Kidney (tissue), 14 donors: ENCODE measurements around the gene TGFBR3. TPM values are rescaled to one million over a fixed set of nuclear protein-coding genes. Genes with fewer than 3 reads are reported as not detected.

Source experiments
- DNase-seq, 5 donors: peaks; one replicate each; pipeline ENCODE4 v3.0.0-alpha.2; 2013 to 2020
- FAIRE-seq: peaks from 2 replicates; lab custom pipeline; 2012; peaks lifted over from hg19 to GRCh38; lab: Jason Lieb, UNC
- H3K27ac ChIP-seq, 2 donors: one replicate each; pipeline ENCODE4 v1.7.0; 2013; ENCODE audit warnings: low read depth in 2 of 2, low read length in 2 of 2, inconsistent platforms in 1 of 2
- H3K27me3 ChIP-seq: one replicate; pipeline ENCODE4 v1.7.1; 2013; ENCODE audit warnings: low read length, inconsistent platforms; ENCODE audit not compliant: control insufficient read depth, insufficient read depth
- H3K36me3 ChIP-seq, 3 donors: one replicate each; pipeline versions ENCODE4 v1.7.0 to v1.7.1; 2013; ENCODE audit warnings: low read length in 3 of 3, control low read depth in 1 of 3, inconsistent platforms in 1 of 3; ENCODE audit not compliant: insufficient read depth in 3 of 3, control insufficient read depth in 2 of 3
- H3K4me1 ChIP-seq, 3 donors: one replicate each; pipeline versions ENCODE4 v1.7.0 to v1.7.1; 2013; ENCODE audit warnings: low read length in 3 of 3, inconsistent platforms in 1 of 3, low read depth in 1 of 3; ENCODE audit not compliant: control insufficient read depth in 2 of 3, insufficient read depth in 2 of 3
- H3K4me3 ChIP-seq, 3 donors: one replicate each; pipeline versions ENCODE4 v1.7.0 to v1.8.1; 2013; ENCODE audit warnings: low read length in 3 of 3, control low read depth in 1 of 3, inconsistent platforms in 1 of 3
- H3K9ac ChIP-seq, 3 donors: one replicate each; pipeline versions ENCODE4 v1.7.0 to v1.7.1; 2013; ENCODE audit warnings: low read length in 3 of 3, control low read depth in 1 of 3, inconsistent platforms in 1 of 3
- H3K9me3 ChIP-seq, 3 donors: one replicate each; pipeline versions ENCODE4 v1.7.0 to v1.7.1; 2013; ENCODE audit warnings: low read length in 3 of 3, control low read depth in 1 of 3, inconsistent platforms in 1 of 3; ENCODE audit not compliant: control insufficient read depth in 2 of 3, insufficient read depth in 1 of 3
- intact Hi-C: fragments of 100-400 bp; cut with DNase I; formaldehyde crosslinking; loops from one replicate; pipeline ENCODE4 v1.11.1; 2022
- polyA plus RNA-seq: library from polyadenylated mRNA; stranded (reverse); fragments of 350-450 nt; fragmentation: Illumina TruSeq; extraction: RNeasy Lipid Tissue Mini Kit (QIAGEN cat#74804); gene quantifications from one replicate; pipeline ENCODE4 v1.2.3, GENCODE V29; 2014; ENCODE audit warnings: low read depth, low replicate concordance; ENCODE audit not compliant: insufficient read depth
- total RNA-seq: library from RNA; stranded (reverse); fragmentation: NEBNext Ultra II Directional; extraction: Animal tissue kit (Norgen Biotek cat#: 25700); gene quantifications from one replicate; pipeline ENCODE4 v1.2.1, GENCODE V29; 2021
- TF ChIP-seq, protein P1 (sequence below): IDR thresholded peaks from 3 replicates; pipeline ENCODE4 v1.5.1; 2012; ENCODE audit warnings: mild to moderate bottlenecking, moderate library complexity, borderline replicate concordance; ENCODE audit not compliant: insufficient read depth; ENCODE audit errors: extremely low read depth
- donor health status: control.
- donor health status: control.
- donor health status: control.
- donor health status: control.
- donor health status: control.
- donor health status: DM: yes; HTN: yes; CAD: no.
- donor health status: Normal renal cell carcinoma (clear cell type).

The TGFBR3 gene
- total and polyA plus RNA-seq, 2 donors from 2014 or later, result 15.8 to 57.9 TPM

DNA sequence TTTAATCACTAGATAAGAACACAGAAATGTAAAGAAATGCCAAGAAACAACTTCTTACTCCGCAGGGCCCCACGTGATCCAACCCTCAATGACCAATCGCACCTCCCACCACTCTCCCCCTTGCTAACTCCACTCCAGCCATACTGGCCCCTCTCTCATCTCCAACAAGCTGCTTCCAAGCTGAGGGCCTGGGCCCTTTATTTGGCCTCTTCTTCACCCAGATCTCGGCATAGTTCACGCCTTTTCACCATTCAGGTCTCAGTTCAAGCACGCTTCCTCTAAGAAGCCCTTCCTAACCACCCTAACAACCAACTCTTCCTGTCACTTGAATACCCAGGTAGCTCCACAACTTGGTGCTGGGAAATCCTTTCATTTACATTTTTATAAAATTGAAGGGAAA is 110.7 kb downstream of the TGFBR3 start:
- Histone ChIP-seq H3K27me3 (no peaks in the 10 kb centered on the region), H3K4me3 (no peak overlapping the region), H3K9me3 (no peaks in the 10 kb centered on the region), H3K9ac (no peak overlapping the region), H3K36me3 (peaks cover 0 to 2% (median 0%) of the 10 kb centered on the region in 3 donors), H3K4me1 (peaks cover 0 to 18% (median 7%) of the 10 kb centered on the region in 3 donors), H3K27ac (no peak overlapping the region)
- no peak for DNase-seq
- TF ChIP-seq, protein P1, sequence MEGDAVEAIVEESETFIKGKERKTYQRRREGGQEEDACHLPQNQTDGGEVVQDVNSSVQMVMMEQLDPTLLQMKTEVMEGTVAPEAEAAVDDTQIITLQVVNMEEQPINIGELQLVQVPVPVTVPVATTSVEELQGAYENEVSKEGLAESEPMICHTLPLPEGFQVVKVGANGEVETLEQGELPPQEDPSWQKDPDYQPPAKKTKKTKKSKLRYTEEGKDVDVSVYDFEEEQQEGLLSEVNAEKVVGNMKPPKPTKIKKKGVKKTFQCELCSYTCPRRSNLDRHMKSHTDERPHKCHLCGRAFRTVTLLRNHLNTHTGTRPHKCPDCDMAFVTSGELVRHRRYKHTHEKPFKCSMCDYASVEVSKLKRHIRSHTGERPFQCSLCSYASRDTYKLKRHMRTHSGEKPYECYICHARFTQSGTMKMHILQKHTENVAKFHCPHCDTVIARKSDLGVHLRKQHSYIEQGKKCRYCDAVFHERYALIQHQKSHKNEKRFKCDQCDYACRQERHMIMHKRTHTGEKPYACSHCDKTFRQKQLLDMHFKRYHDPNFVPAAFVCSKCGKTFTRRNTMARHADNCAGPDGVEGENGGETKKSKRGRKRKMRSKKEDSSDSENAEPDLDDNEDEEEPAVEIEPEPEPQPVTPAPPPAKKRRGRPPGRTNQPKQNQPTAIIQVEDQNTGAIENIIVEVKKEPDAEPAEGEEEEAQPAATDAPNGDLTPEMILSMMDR, result no peak
- FAIRE-seq, result no peak
- intact Hi-C loops, result no loop called here

DNA sequence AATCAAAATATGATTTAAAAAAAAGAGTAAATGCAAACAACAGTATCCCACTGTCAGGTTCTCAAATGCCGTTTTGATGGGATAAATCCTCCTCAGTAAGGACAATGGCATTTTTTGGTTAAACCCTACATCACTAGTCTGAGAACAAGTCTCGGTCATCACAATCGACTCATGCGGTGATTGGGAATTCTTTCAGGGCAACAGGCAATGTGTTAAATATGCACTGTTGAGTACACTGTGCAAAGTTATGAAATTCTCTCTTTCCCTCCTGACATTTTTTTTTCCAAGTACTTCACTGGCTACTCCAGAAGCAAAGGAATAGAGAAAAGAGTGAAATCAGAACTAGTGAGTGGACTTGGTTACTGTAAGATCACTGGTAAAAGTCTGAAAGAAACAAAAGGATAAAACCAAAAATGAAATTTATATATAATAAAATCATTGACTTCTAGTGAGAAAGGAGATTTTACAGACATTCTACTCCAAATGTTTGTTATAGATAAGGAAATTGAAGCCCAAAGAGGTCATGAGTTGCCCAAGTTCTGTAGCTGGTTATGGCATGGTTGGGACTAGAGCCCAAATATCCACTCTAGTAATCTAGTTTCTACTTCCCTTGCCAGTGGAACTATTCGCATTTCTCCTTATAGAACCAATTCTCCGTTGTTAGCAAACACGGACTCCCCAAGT is 111.3 kb downstream of the TGFBR3 start:
- FAIRE-seq (no peak), DNase-seq (no peak)
- no peak overlapping the region for H3K4me3 ChIP-seq
- H3K9ac ChIP-seq, result no peak overlapping the region
- H3K27ac ChIP-seq, result no peak overlapping the region
- intact Hi-C loops, result no loop called here
- H3K4me1 ChIP-seq, result peaks cover 0 to 16% (median 5%) of the 10 kb centered on the region in 3 donors
- no peaks in the 10 kb centered on the region for H3K27me3 ChIP-seq
- H3K9me3 ChIP-seq, result no peaks in the 10 kb centered on the region
- TF ChIP-seq, protein P1, result no peak
- H3K36me3 ChIP-seq, result peaks cover 0 to 2% (median 0%) of the 10 kb centered on the region in 3 donors

DNA sequence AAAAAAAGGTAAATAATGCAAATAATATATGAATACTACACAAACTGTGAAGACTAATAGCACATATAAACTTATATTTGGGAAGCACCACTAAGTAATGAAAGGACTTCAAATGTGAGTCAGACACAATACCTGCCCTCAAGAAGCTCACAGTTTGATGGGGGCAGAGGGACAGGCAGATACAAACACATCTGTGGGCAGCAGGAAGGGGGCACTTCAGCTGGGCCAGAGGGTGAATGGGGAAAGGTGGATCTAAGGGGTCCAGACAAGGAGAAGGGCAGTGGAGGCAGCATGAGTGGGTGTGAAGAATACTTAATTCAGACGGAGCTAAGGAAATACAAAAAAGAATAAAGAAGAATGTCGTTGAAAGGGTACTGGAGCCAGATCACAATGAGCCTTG is 114.2 kb downstream of the TGFBR3 start:
- no peak for FAIRE-seq

More for the DNA sequence above, 114.2 kb downstream of the TGFBR3 start:
- intact Hi-C loops, result no loop called here
- Histone ChIP-seq H3K27ac (no peak overlapping the region), H3K36me3 (peaks cover 0 to 2% (median 0%) of the 10 kb centered on the region in 3 donors), H3K4me3 (no peak overlapping the region), H3K9me3 (no peaks in the 10 kb centered on the region), H3K4me1 (peaks cover 0 to 9% (median 2%) of the 10 kb centered on the region in 3 donors), H3K27me3 (no peaks in the 10 kb centered on the region), H3K9ac (no peak overlapping the region)
- no peak for DNase-seq
- TF ChIP-seq, protein P1, result no peak
